Progenitor cell of endocrine pancreas (in vitro differentiated cells): ENCODE measurements around the gene CTDSPL. TPM values are rescaled to one million over a fixed set of nuclear protein-coding genes. Genes with fewer than 3 reads are reported as not detected.

ENCODE experiments used
- DNase-seq: peaks from one replicate; pipeline ENCODE4 v3.0.0; 2021; ENCODE audit warnings: low spot score; ENCODE audit not compliant: unreplicated experiment
- H3K27ac Mint-ChIP-seq: 2 replicates; pipeline ENCODE4 v1.8.0; 2021; ENCODE audit warnings: mild to moderate bottlenecking, moderate library complexity, mixed read lengths
- H3K27me3 Mint-ChIP-seq: 2 replicates; pipeline ENCODE4 v1.8.0; 2021; ENCODE audit warnings: mixed read lengths
- H3K36me3 Mint-ChIP-seq: 2 replicates; pipeline ENCODE4 v1.8.0; 2022; ENCODE audit warnings: mixed read lengths; ENCODE audit not compliant: insufficient read depth
- H3K4me1 Mint-ChIP-seq: 2 replicates; pipeline ENCODE4 v1.8.0; 2021; ENCODE audit warnings: low read depth, mixed read lengths
- H3K4me3 Mint-ChIP-seq: 2 replicates; pipeline ENCODE4 v1.8.0; 2021; ENCODE audit warnings: low read depth, mild to moderate bottlenecking, moderate library complexity, mixed read lengths
- H3K9me3 Mint-ChIP-seq: 2 replicates; pipeline ENCODE4 v1.8.0; 2021; ENCODE audit warnings: low read depth, mixed read lengths
- CTCF ChIP-seq: fragments of 200-600 bp; sonication (generic); IDR thresholded peaks from one replicate; pipeline ENCODE4 v1.5.0; 2021; ENCODE audit warnings: antibody characterized with exemption, mild to moderate bottlenecking; ENCODE audit not compliant: unreplicated experiment
- total RNA-seq: library from RNA; stranded (reverse); gene quantifications from 2 replicates; pipeline ENCODE4 v1.2.1, GENCODE V29; 2021

Gene CTDSPL
- total RNA-seq, 1 donor from 2014 or later: 53.3 TPM

- DNase-seq: no peak
- peaks cover 2% of the 10 kb centered on the region for H3K36me3 Mint-ChIP-seq
- no peaks in the 10 kb centered on the region for H3K9me3 Mint-ChIP-seq
- H3K27me3 Mint-ChIP-seq: no peaks in the 10 kb centered on the region
- H3K4me3 Mint-ChIP-seq: no peak overlapping the region
- no peak for TF ChIP-seq CTCF
- peak overlapping the region; percentile 90 for H3K27ac Mint-ChIP-seq
- peaks cover 49% of the 10 kb centered on the region for H3K4me1 Mint-ChIP-seq
Observed at GRCh38 chr3:37935756-37936666, 74.3 kb downstream of the CTDSPL start.

- H3K36me3 Mint-ChIP-seq: peaks cover 2% of the 10 kb centered on the region
Observed at GRCh38 chr3:37937156-37937555, 75.5 kb downstream of the CTDSPL start.

GRCh38 chr3:37938011-37938410, 76.3 kb downstream of the CTDSPL start:
- DNase-seq: no peak
- Mint-ChIP-seq H3K9me3 (no peaks in the 10 kb centered on the region), H3K27me3 (no peaks in the 10 kb centered on the region), H3K4me3 (no peak overlapping the region), H3K4me1 (peaks cover 41% of the 10 kb centered on the region), H3K27ac (peak overlapping the region; percentile 35), H3K36me3 (peaks cover 2% of the 10 kb centered on the region)
- no peak for TF ChIP-seq CTCF

More at GRCh38 chr3:37937156-37937555, 75.5 kb downstream of the CTDSPL start:
- Mint-ChIP-seq H3K27me3 (no peaks in the 10 kb centered on the region), H3K9me3 (no peaks in the 10 kb centered on the region), H3K4me1 (peaks cover 43% of the 10 kb centered on the region), H3K4me3 (no peak overlapping the region), H3K27ac (peak overlapping the region; percentile 90)
- no peak for TF ChIP-seq CTCF
- DNase-seq: no peak

- TF ChIP-seq CTCF: no peak
- Mint-ChIP-seq H3K27me3 (no peaks in the 10 kb centered on the region), H3K4me1 (peaks cover 51% of the 10 kb centered on the region), H3K9me3 (no peaks in the 10 kb centered on the region), H3K27ac (no peak overlapping the region), H3K36me3 (peaks cover 5% of the 10 kb centered on the region), H3K4me3 (no peak overlapping the region)
- DNase-seq: no peak
Observed at GRCh38 chr3:37940242-37940908, 78.7 kb downstream of the CTDSPL start.
